Measurements from ENCODE around the gene GPAM.

DNA sequence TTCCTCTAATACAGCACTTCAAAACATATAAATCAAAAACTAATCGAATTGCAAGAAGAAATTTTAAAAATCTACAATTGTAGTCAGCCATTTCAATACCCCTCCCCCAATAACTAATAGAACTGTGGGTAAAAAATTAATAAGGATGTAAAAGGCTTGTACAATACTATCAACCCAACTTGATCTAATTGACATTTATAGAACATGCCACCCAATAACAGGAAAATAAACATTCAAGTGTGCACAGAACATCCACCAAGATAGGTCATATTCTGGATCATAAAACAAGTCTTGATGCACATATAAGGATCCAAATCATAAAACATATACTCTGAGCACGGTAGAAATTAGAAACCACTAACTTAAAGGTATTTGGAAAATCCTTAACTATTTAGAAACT lies 4.0 kb upstream of the GPAM start:
- TF ChIP-seq, protein P1, sequence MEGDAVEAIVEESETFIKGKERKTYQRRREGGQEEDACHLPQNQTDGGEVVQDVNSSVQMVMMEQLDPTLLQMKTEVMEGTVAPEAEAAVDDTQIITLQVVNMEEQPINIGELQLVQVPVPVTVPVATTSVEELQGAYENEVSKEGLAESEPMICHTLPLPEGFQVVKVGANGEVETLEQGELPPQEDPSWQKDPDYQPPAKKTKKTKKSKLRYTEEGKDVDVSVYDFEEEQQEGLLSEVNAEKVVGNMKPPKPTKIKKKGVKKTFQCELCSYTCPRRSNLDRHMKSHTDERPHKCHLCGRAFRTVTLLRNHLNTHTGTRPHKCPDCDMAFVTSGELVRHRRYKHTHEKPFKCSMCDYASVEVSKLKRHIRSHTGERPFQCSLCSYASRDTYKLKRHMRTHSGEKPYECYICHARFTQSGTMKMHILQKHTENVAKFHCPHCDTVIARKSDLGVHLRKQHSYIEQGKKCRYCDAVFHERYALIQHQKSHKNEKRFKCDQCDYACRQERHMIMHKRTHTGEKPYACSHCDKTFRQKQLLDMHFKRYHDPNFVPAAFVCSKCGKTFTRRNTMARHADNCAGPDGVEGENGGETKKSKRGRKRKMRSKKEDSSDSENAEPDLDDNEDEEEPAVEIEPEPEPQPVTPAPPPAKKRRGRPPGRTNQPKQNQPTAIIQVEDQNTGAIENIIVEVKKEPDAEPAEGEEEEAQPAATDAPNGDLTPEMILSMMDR (IDR thresholded peaks at IDR 0.05) = no peak
- TF ChIP-seq RORB (CRISPR knock-in tag; IDR thresholded peaks at IDR 0.05) = no peak

Data from WTC11 (cell line).